HepG2 (cell line): ENCODE data around the gene SRRM4. TPM values are rescaled to one million over a fixed set of nuclear protein-coding genes. Genes with fewer than 3 reads are reported as not detected.
A peak's percentile ranks its signal among the peaks of the same experiment; 100 is the strongest.

Experiments used
- ATAC-seq: fragments of 200-7000 bp; cut with Tn5 transposase; 3 replicates; pipeline ENCODE4 v1.9.1; 2020; ENCODE audit warnings: mild to moderate bottlenecking, moderate library complexity
- BruUV-seq: library from RNA; stranded (reverse); fragments of 400-500 nt; replicated peaks from 2 replicates; lab custom pipeline; 2021; lab: Mats Ljungman, UMichigan
- CTCF ChIA-PET: fragments of 300-600 bp; formaldehyde crosslinking; extraction: SDS; loops from one replicate; lab custom pipeline; 2021; ENCODE audit warnings: low total read pairs, inconsistent platforms, low intra/inter-chr PET ratio; lab: Yijun Ruan, JAX
- POLR2A ChIA-PET: fragments of 350-600 bp; sonication (Branson Sonifier 250); formaldehyde crosslinking; loops from one replicate; lab custom pipeline; 2020; ENCODE audit warnings: antibody characterized with exemption, inconsistent platforms; lab: Yijun Ruan, JAX
- DNase-seq: peaks from one replicate; pipeline ENCODE4 v3.0.0-alpha.2; 2015; ENCODE audit warnings: low spot score
- FAIRE-seq: peaks from 3 replicates; lab custom pipeline; 2011; peaks lifted over from hg19 to GRCh38; lab: Jason Lieb, UNC
- H2AFZ ChIP-seq: one replicate; pipeline ENCODE4 v1.6.1; 2011; ENCODE audit warnings: low read length, inconsistent platforms
- H3K27ac ChIP-seq: fragments of 300-600 bp; 3 replicates; pipeline ENCODE4 v1.8.0; 2011; ENCODE audit warnings: mixed run types, mild to moderate bottlenecking, mixed read lengths, low read length, inconsistent platforms; ENCODE audit not compliant: insufficient read depth; ENCODE audit errors: extremely low read length
- H3K27me3 ChIP-seq, 2 experiments: fragments of 200-600 bp in 1 of 2; 2 replicates in 1 of 2; 3 replicates in 1 of 2; pipeline versions ENCODE4 v1.6.0 to v1.8.0; 2011; ENCODE audit warnings: low read length in 2 of 2, mild to moderate bottlenecking in 2 of 2, moderate library complexity in 2 of 2, inconsistent platforms in 1 of 2; ENCODE audit not compliant: insufficient read depth in 2 of 2, control insufficient read depth in 1 of 2
- H3K36me3 ChIP-seq, 2 experiments: fragments of 200-600 bp in 1 of 2; replicated peaks in 1 of 2; 2 replicates in 1 of 2; 3 replicates in 1 of 2; pipeline versions ENCODE4 v1.5.1 to v1.8.0; 2011; ENCODE audit warnings: low read length in 2 of 2, inconsistent platforms in 1 of 2; ENCODE audit not compliant: insufficient read depth in 2 of 2, control insufficient read depth in 1 of 2
- H3K4me1 ChIP-seq: 2 replicates; pipeline ENCODE4 v1.5.1; 2012; ENCODE audit warnings: low read length, inconsistent platforms; ENCODE audit not compliant: insufficient read depth
- H3K4me2 ChIP-seq: 2 replicates; pipeline ENCODE4 v1.6.0; 2011; ENCODE audit warnings: low read depth, low read length, inconsistent platforms
- H3K4me3 ChIP-seq, 3 experiments: fragments of 200-600 bp in 1 of 3; sonication (generic), shearing (Covaris generic) in 1 of 3; replicated peaks in 1 of 3; 2 replicates each; pipeline ENCODE4 v1.5.1; 2011 to 2016; ENCODE audit warnings: low read length in 3 of 3, inconsistent platforms in 2 of 3, low read depth in 2 of 3, mild to moderate bottlenecking in 2 of 3, control low read depth in 1 of 3, mixed read lengths in 1 of 3; ENCODE audit not compliant: insufficient read depth in 1 of 3
- H3K79me2 ChIP-seq: one replicate; pipeline ENCODE4 v1.6.1; 2011; ENCODE audit warnings: low read length, inconsistent platforms; ENCODE audit not compliant: insufficient read depth
- H3K9ac ChIP-seq: 2 replicates; pipeline ENCODE4 v1.6.0; 2011; ENCODE audit warnings: mild to moderate bottlenecking, low read depth, low read length, inconsistent platforms; ENCODE audit not compliant: insufficient read depth
- H3K9me3 ChIP-seq: 2 replicates; pipeline ENCODE4 v1.5.1; 2012; ENCODE audit warnings: mild to moderate bottlenecking, low read length
- H4K20me1 ChIP-seq: 2 replicates; pipeline ENCODE4 v1.6.0; 2011; ENCODE audit warnings: inconsistent platforms, mild to moderate bottlenecking, low read length, moderate library complexity; ENCODE audit not compliant: insufficient read depth
- ATF1 ChIP-seq: IDR thresholded peaks from 2 replicates; pipeline ENCODE4 v1.6.1; 2016; ENCODE audit warnings: mild to moderate bottlenecking, control low read depth
- CREB1 ChIP-seq, 2 experiments: fragments of 450-650 bp in 1 of 2; IDR thresholded peaks; 2 replicates each; pipeline ENCODE4 v1.6.1; 2016 to 2017; ENCODE audit warnings: control low read depth in 1 of 2, mild to moderate bottlenecking in 1 of 2, missing compliant biosample characterization in 1 of 2, missing genetic modification characterization in 1 of 2
- ELF3 ChIP-seq: IDR thresholded peaks from 2 replicates; pipeline ENCODE4 v1.6.1; 2016; ENCODE audit warnings: missing genetic modification reagents, missing compliant biosample characterization
- FOXA1 ChIP-seq, 2 experiments: fragments of 450-650 bp in 1 of 2; sonication (generic) in 1 of 2; formaldehyde crosslinking in 1 of 2; IDR thresholded peaks; 2 replicates each; pipeline versions ENCODE4 v1.4.0 to v1.6.1; 2016 to 2020; ENCODE audit warnings: missing genetic modification reagents in 1 of 2
- KMT2B ChIP-seq: IDR thresholded peaks from 2 replicates; pipeline ENCODE4 v1.6.1; 2016; ENCODE audit warnings: missing genetic modification reagents, missing compliant biosample characterization
- LBX2 ChIP-seq: sonication (generic); formaldehyde crosslinking; IDR thresholded peaks from 2 replicates; pipeline ENCODE4 v1.5.0; 2020; ENCODE audit warnings: missing genetic modification reagents, mild to moderate bottlenecking, borderline replicate concordance
- PCBP1 ChIP-seq: fragments of 200-400 bp; formaldehyde crosslinking; IDR thresholded peaks from 2 replicates; pipeline ENCODE4 v1.6.1; 2017; ENCODE audit warnings: mild to moderate bottlenecking, low read depth, low read length, borderline replicate concordance
- PHF20 ChIP-seq: sonication (generic); formaldehyde crosslinking; IDR thresholded peaks from 2 replicates; pipeline ENCODE4 v1.5.0; 2020; ENCODE audit warnings: mild to moderate bottlenecking, missing genetic modification reagents
- TOE1 ChIP-seq: sonication (generic); formaldehyde crosslinking; IDR thresholded peaks from 2 replicates; pipeline ENCODE4 v1.4.0; 2020; ENCODE audit warnings: mild to moderate bottlenecking, missing genetic modification reagents
- ZEB1 ChIP-seq: IDR thresholded peaks from 2 replicates; pipeline ENCODE4 v1.6.1; 2012; ENCODE audit warnings: mild to moderate bottlenecking, low read depth, inconsistent platforms; ENCODE audit not compliant: insufficient replicate concordance
- ZFP36L2 ChIP-seq: sonication (generic); formaldehyde crosslinking; IDR thresholded peaks from 2 replicates; pipeline ENCODE4 v1.4.0; 2020; ENCODE audit warnings: missing genetic modification reagents
- ZNF496 ChIP-seq: sonication (generic); formaldehyde crosslinking; IDR thresholded peaks from 2 replicates; pipeline ENCODE4 v1.8.1; 2023; ENCODE audit warnings: mild to moderate bottlenecking, moderate library complexity, missing genetic modification reagents; ENCODE audit not compliant: insufficient replicate concordance
- ZNF557 ChIP-seq: sonication (generic); formaldehyde crosslinking; IDR thresholded peaks from 2 replicates; pipeline ENCODE4 v1.4.0; 2020; ENCODE audit warnings: missing genetic modification reagents
- ZNF614 ChIP-seq: IDR thresholded peaks from 2 replicates; pipeline ENCODE4 v1.6.1; 2018; ENCODE audit warnings: missing biosample characterization, missing genetic modification reagents, inconsistent platforms, borderline replicate concordance
- ZNF720 ChIP-seq: sonication (generic); formaldehyde crosslinking; IDR thresholded peaks from 2 replicates; pipeline ENCODE4 v1.4.0; 2020; ENCODE audit warnings: missing genetic modification reagents
- ZNF737 ChIP-seq: sonication (generic); formaldehyde crosslinking; IDR thresholded peaks from 2 replicates; pipeline ENCODE4 v1.5.0; 2020; ENCODE audit warnings: missing genetic modification reagents, mild to moderate bottlenecking, borderline replicate concordance
- ZNF749 ChIP-seq: sonication (generic); formaldehyde crosslinking; IDR thresholded peaks from 2 replicates; pipeline ENCODE4 v1.8.0; 2022; ENCODE audit warnings: mild to moderate bottlenecking, missing genetic modification reagents, moderate library complexity, borderline replicate concordance
- ZNF770 ChIP-seq: sonication (generic); formaldehyde crosslinking; IDR thresholded peaks from 2 replicates; pipeline ENCODE4 v1.5.0; 2020; ENCODE audit warnings: mild to moderate bottlenecking, missing genetic modification reagents
- WGBS: methylation state at CpG from one replicate; pipeline ENCODE4 v1.1.6; 2017; ENCODE audit warnings: low lambda C conversion rate; 5-methylcytosine and 5-hydroxymethylcytosine counted together
- in situ Hi-C: cut with HindIII; loops from 2 replicates; pipeline ENCODE4 v1.10.0; 2017; ENCODE audit warnings: low pct_unique_long_range_greater_than_20kb; ENCODE audit not compliant: extremely low pct_ligation_motif_present
- intact Hi-C: fragments of 100-400 bp; cut with micrococcal nuclease; formaldehyde crosslinking; loops from one replicate; pipeline ENCODE4 v1.10.0; 2022; ENCODE audit not compliant: unreplicated experiment
- polyA plus RNA-seq, 8 experiments: library from polyadenylated mRNA; depleted of rRNA in 3 of 8; stranded (reverse) in 7 of 8; unstranded in 1 of 8; fragments of >200 nt; fragmentation: Illumina TruSeq in 4 of 8; extraction: Trizol in 4 of 8; gene quantifications; 2 replicates each; pipeline versions ENCODE4 v1.2.1 to v1.2.3, GENCODE V29; 2011 to 2016; ENCODE audit warnings: low read depth in 4 of 8, missing spikeins in 1 of 8, mixed read lengths in 1 of 8; ENCODE audit not compliant: insufficient read depth in 1 of 8
- total RNA-seq, 5 experiments: library from RNA; depleted of rRNA; stranded (reverse); fragments of >200 nt; fragmentation: Illumina TruSeq; extraction: Trizol; gene quantifications; 2 replicates each; pipeline ENCODE4 v1.2.3, GENCODE V29; 2016; ENCODE audit warnings: low read depth in 1 of 5

SRRM4 gene
- total and polyA plus RNA-seq, 2 of the 13 experiments (the other 11 are each of a cell fraction or from before 2014, with no cell fraction given): not detected

DNA sequence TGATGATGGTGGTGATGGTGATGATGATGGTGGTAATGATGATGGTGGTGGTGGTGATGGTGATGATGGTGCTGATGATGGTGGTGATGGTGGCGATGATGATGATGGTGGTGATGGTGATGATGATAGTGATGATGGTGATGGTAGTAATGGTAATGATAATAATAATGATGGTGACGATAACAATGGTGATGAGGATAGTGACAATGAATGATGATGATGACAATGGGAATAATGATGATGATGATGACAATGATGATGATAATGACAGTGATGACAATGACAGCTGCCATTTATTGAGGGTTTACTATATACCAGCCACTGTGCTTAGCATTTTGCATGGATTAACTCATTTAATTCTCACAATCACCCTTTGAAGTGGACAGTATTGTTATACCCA lies 94.6 kb downstream of the SRRM4 start:
- H2AFZ ChIP-seq: no peak overlapping the region
- no peak for ATAC-seq
- H3K36me3 ChIP-seq: no peaks in the 10 kb centered on the region
- POLR2A ChIA-PET: no interaction called here
- H4K20me1 ChIP-seq: no peaks in the 10 kb centered on the region
- H3K27ac ChIP-seq: no peak overlapping the region
- no peaks in the 10 kb centered on the region for H3K4me1 ChIP-seq
- WGBS: 60% methylated on average over 2 of the region's 2 CpGs
- H3K4me2 ChIP-seq: no peak overlapping the region
- DNase-seq: no peak
- H3K9me3 ChIP-seq: no peaks in the 10 kb centered on the region
- no peak for TF ChIP-seq ELF3
- TF ChIP-seq CREB1 (IDR thresholded peaks at IDR 0.05): peak; percentile 90
- no peak for TF ChIP-seq CREB1 (CRISPR knock-in tag; IDR thresholded peaks at IDR 0.05)
- no peak overlapping the region for H3K9ac ChIP-seq
- in situ Hi-C loops (no loop called here), intact Hi-C loops (no loop called here)
- no peak overlapping the region for H3K4me3 ChIP-seq
- H3K27me3 ChIP-seq: no peaks in the 10 kb centered on the region
- no TSS peak for BruUV-seq
- CTCF ChIA-PET: no interaction called here
- H3K79me2 ChIP-seq: no peaks in the 10 kb centered on the region
- no peak for FAIRE-seq

DNA sequence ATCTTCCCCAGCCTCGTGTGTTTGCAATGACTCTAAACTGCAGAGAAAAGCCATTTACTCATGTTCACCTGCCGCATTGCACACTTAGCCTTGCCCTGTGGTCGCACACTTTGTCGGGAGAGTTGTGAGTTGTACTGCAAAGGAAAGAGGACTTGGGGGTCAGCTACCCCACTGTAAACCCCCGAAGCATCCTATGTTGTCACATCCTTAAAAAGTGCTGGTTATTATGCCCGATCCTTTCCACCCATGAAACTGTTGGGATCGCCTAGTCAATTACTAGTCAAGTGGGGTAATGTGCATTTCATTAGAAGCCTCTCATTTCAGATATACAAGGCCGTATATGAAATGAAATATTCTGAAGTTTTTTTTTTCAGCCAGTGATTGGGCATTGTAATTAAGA lies 98.2 kb downstream of the SRRM4 start:
- DNase-seq (no peak), FAIRE-seq (no peak), ATAC-seq (no peak)
- POLR2A ChIA-PET: no interaction called here
- Histone ChIP-seq H3K9ac (no peak overlapping the region), H3K4me2 (no peak overlapping the region), H3K27ac (no peak overlapping the region), H3K4me1 (no peaks in the 10 kb centered on the region), H4K20me1 (0 out of 2 replicates have a peak, but pooled peaks cover 2% of the 10 kb centered on the region), H3K27me3 (no peaks in the 10 kb centered on the region), H2AFZ (no peak overlapping the region), H3K79me2 (no peaks in the 10 kb centered on the region), H3K4me3 (no peak overlapping the region), H3K36me3 (no peaks in the 10 kb centered on the region), H3K9me3 (no peaks in the 10 kb centered on the region)
- in situ Hi-C loops: no loop called here
- BruUV-seq: no TSS peak
- CTCF ChIA-PET: no interaction called here
- intact Hi-C loops: no loop called here
- 6% methylated on average over 8 of the region's 8 CpGs for WGBS
- no peak for TF ChIP-seq ZNF557
- TF ChIP-seq KMT2B (CRISPR knock-in tag): no peak
- TF ChIP-seq ZNF770 (CRISPR knock-in tag): no peak
- no peak for TF ChIP-seq ZEB1
- TF ChIP-seq PHF20 (CRISPR knock-in tag): no peak
- no peak for TF ChIP-seq PCBP1
- TF ChIP-seq ZFP36L2: no peak
- no peak for TF ChIP-seq ZNF720 (CRISPR knock-in tag)
- no peak for TF ChIP-seq LBX2 (CRISPR knock-in tag)
- TF ChIP-seq ATF1 (CRISPR knock-in tag): no peak
- no peak for TF ChIP-seq ZNF614 (CRISPR knock-in tag)
- no peak for TF ChIP-seq ZNF496 (CRISPR knock-in tag)
- TF ChIP-seq FOXA1 (IDR thresholded peaks at IDR 0.05): no peak
- TF ChIP-seq FOXA1 (CRISPR knock-in tag; IDR thresholded peaks at IDR 0.05): no peak
- TF ChIP-seq ZNF749 (CRISPR knock-in tag): no peak
- no peak for TF ChIP-seq ZNF737 (CRISPR knock-in tag)
- no peak for TF ChIP-seq TOE1
